IMR-90 (cell line): Measurements from ENCODE around the gene SPDEF. TPM values are rescaled to one million over a fixed set of nuclear protein-coding genes. Genes with fewer than 3 reads are reported as not detected.

Experiments
- ATAC-seq: fragments of 200-7000 bp; cut with Tn5 transposase; 2 replicates; pipeline ENCODE4 v1.9.1; 2020; ENCODE audit warnings: low read depth, mild to moderate bottlenecking, moderate library complexity
- BruUV-seq: library from RNA; stranded (reverse); fragments of 400-500 nt; replicated peaks from 2 replicates; lab custom pipeline; 2021; lab: Mats Ljungman, UMichigan
- CTCF ChIA-PET: fragments of 300-600 bp; formaldehyde crosslinking; extraction: SDS; loops from one replicate; lab custom pipeline; 2021; ENCODE audit warnings: antibody characterized with exemption; lab: Yijun Ruan, JAX
- POLR2A ChIA-PET: fragments of 300-600 bp; sonication (Branson Sonifier 250); formaldehyde crosslinking; loops from one replicate; lab custom pipeline; 2022; ENCODE audit warnings: antibody characterized with exemption; ENCODE audit not compliant: unreplicated experiment; lab: Charles Lee
- DNase-seq: peaks from one replicate; pipeline ENCODE4 v3.0.0; 2013
- H2AFZ ChIP-seq: replicated peaks from 2 replicates; pipeline ENCODE3; 2013; ENCODE audit warnings: low read length, mild to moderate bottlenecking; ENCODE audit not compliant: poor library complexity
- H2AK5ac ChIP-seq: 2 replicates; pipeline ENCODE4 v1.6.1; 2013; ENCODE audit warnings: low read depth, low read length, inconsistent platforms
- H2AK9ac ChIP-seq: replicated peaks from 2 replicates; pipeline ENCODE3; 2013; ENCODE audit warnings: mild to moderate bottlenecking, low read depth, low read length, moderate library complexity; ENCODE audit not compliant: poor library complexity
- H2BK120ac ChIP-seq: 2 replicates; pipeline ENCODE4 v1.6.1; 2013; ENCODE audit warnings: low read depth, low read length, inconsistent platforms
- H2BK15ac ChIP-seq: 3 replicates; pipeline ENCODE4 v1.6.1; 2013; ENCODE audit warnings: low read depth, low read length, inconsistent platforms
- H2BK20ac ChIP-seq: 2 replicates; pipeline ENCODE4 v1.6.1; 2013; ENCODE audit warnings: low read depth, mild to moderate bottlenecking, inconsistent platforms, low read length, moderate library complexity
- H2BK5ac ChIP-seq: 2 replicates; pipeline ENCODE4 v1.6.1; 2013; ENCODE audit warnings: mild to moderate bottlenecking, low read depth, low read length, inconsistent platforms; ENCODE audit not compliant: poor library complexity, severe bottlenecking
- H3K14ac ChIP-seq: replicated peaks from 2 replicates; pipeline ENCODE4 v1.6.1; 2013; ENCODE audit warnings: low read depth, low read length, inconsistent platforms
- H3K18ac ChIP-seq: 2 replicates; pipeline ENCODE4 v1.6.1; 2013; ENCODE audit warnings: low read depth, low read length, control low read depth
- H3K23ac ChIP-seq: 2 replicates; pipeline ENCODE4 v1.6.1; 2013; ENCODE audit warnings: low read depth, low read length, inconsistent platforms
- H3K27ac ChIP-seq: 2 replicates; pipeline ENCODE4 v1.5.1; 2013; ENCODE audit warnings: mild to moderate bottlenecking, control low read depth, low read length; ENCODE audit not compliant: insufficient read depth
- H3K27me3 ChIP-seq: 2 replicates; pipeline ENCODE4 v1.6.1; 2013; ENCODE audit warnings: low read length; ENCODE audit not compliant: control insufficient read depth, insufficient read depth
- H3K36me3 ChIP-seq: 2 replicates; pipeline ENCODE4 v1.6.1; 2013; ENCODE audit warnings: low read length, mixed read lengths; ENCODE audit not compliant: control insufficient read depth, insufficient read depth
- H3K4ac ChIP-seq: 2 replicates; pipeline ENCODE4 v1.6.1; 2013; ENCODE audit warnings: low read depth, low read length, inconsistent platforms
- H3K4me1 ChIP-seq: 2 replicates; pipeline ENCODE4 v1.6.1; 2013; ENCODE audit warnings: low read length, mixed read lengths; ENCODE audit not compliant: control insufficient read depth, insufficient read depth
- H3K4me2 ChIP-seq: 2 replicates; pipeline ENCODE4 v1.6.1; 2013; ENCODE audit warnings: low read depth, mild to moderate bottlenecking, control low read depth, low read length, moderate library complexity
- H3K4me3 ChIP-seq: 2 replicates; pipeline ENCODE4 v1.5.1; 2013; ENCODE audit warnings: low read depth, mild to moderate bottlenecking, control low read depth, low read length, moderate library complexity; ENCODE audit not compliant: insufficient read depth
- H3K56ac ChIP-seq: 2 replicates; pipeline ENCODE4 v1.6.1; 2013; ENCODE audit warnings: low read length, inconsistent platforms; ENCODE audit not compliant: insufficient read depth; ENCODE audit errors: extremely low read depth
- H3K79me1 ChIP-seq, 2 experiments: 2 replicates each; pipeline ENCODE4 v1.6.1; 2013; ENCODE audit warnings: low read length in 2 of 2, inconsistent platforms in 1 of 2, low read depth in 1 of 2
- H3K9ac ChIP-seq: 2 replicates; pipeline ENCODE4 v1.6.1; 2013; ENCODE audit warnings: low read depth, low read length, control low read depth
- H3K9me1 ChIP-seq: 2 replicates; pipeline ENCODE4 v1.6.1; 2013; ENCODE audit warnings: low read length, inconsistent platforms; ENCODE audit not compliant: insufficient read depth
- H3K9me3 ChIP-seq: 2 replicates; pipeline ENCODE4 v1.6.1; 2013; ENCODE audit warnings: low read length; ENCODE audit not compliant: control insufficient read depth, insufficient read depth
- H4K20me1 ChIP-seq: 2 replicates; pipeline ENCODE4 v1.6.1; 2013; ENCODE audit warnings: low read length, inconsistent platforms; ENCODE audit not compliant: insufficient read depth
- H4K5ac ChIP-seq: 2 replicates; pipeline ENCODE4 v1.6.1; 2013; ENCODE audit warnings: mild to moderate bottlenecking, low read depth, low read length, control low read depth
- H4K8ac ChIP-seq, 2 experiments: 2 replicates each; pipeline ENCODE4 v1.6.1; 2013; ENCODE audit warnings: low read depth in 2 of 2, low read length in 2 of 2, control low read depth in 1 of 2, inconsistent platforms in 1 of 2
- H4K91ac ChIP-seq: 2 replicates; pipeline ENCODE4 v1.6.1; 2013; ENCODE audit warnings: low read depth, low read length, inconsistent platforms; ENCODE audit not compliant: insufficient read depth
- BHLHE40 ChIP-seq: fragments of 150-350 bp; IDR thresholded peaks from 2 replicates; pipeline ENCODE4 v1.6.1; 2016; ENCODE audit warnings: mild to moderate bottlenecking, low read depth, low read length
- CEBPB ChIP-seq: IDR thresholded peaks from 2 replicates; pipeline ENCODE4 v1.6.1; 2012; ENCODE audit warnings: low read depth, low read length, improper control_type of control experiment
- CHD1 ChIP-seq: IDR thresholded peaks from 2 replicates; pipeline ENCODE4 v1.6.1; 2012; ENCODE audit warnings: low read depth, low read length, improper control_type of control experiment
- ELK1 ChIP-seq: fragments of 150-350 bp; IDR thresholded peaks from 2 replicates; pipeline ENCODE4 v1.6.1; 2016; ENCODE audit warnings: low read depth, mild to moderate bottlenecking, low read length, moderate library complexity, borderline replicate concordance
- FOS ChIP-seq: fragments of 150-350 bp; IDR thresholded peaks from 2 replicates; pipeline ENCODE4 v1.6.1; 2016; ENCODE audit warnings: low read depth, low read length
- MAFK ChIP-seq: IDR thresholded peaks from 2 replicates; pipeline ENCODE4 v1.6.1; 2012; ENCODE audit warnings: low read depth, low read length, improper control_type of control experiment
- MAZ ChIP-seq: IDR thresholded peaks from 2 replicates; pipeline ENCODE4 v1.6.1; 2012; ENCODE audit warnings: low read depth, mild to moderate bottlenecking, low read length, improper control_type of control experiment, moderate library complexity, borderline replicate concordance
- MXI1 ChIP-seq: IDR thresholded peaks from 2 replicates; pipeline ENCODE4 v1.6.1; 2012; ENCODE audit warnings: low read depth, mild to moderate bottlenecking, low read length, moderate library complexity, borderline replicate concordance
- NFE2L2 ChIP-seq: fragments of 150-350 bp; IDR thresholded peaks from 2 replicates; pipeline ENCODE4 v1.6.1; 2016; ENCODE audit warnings: low read depth, mild to moderate bottlenecking, low read length
- POLR2A ChIP-seq: IDR thresholded peaks from 2 replicates; pipeline ENCODE4 v1.6.1; 2012; ENCODE audit warnings: mild to moderate bottlenecking, low read depth, low read length
- RAD21 ChIP-seq: IDR thresholded peaks from 2 replicates; pipeline ENCODE4 v1.6.1; 2012; ENCODE audit warnings: low read length, improper control_type of control experiment
- RCOR1 ChIP-seq: IDR thresholded peaks from 2 replicates; pipeline ENCODE4 v1.6.1; 2012; ENCODE audit warnings: mild to moderate bottlenecking, low read length, improper control_type of control experiment; ENCODE audit not compliant: insufficient replicate concordance
- RFX5 ChIP-seq: IDR thresholded peaks from 2 replicates; pipeline ENCODE4 v1.8.0; 2012; ENCODE audit warnings: low read depth, mild to moderate bottlenecking, low read length, moderate library complexity
- SMC3 ChIP-seq: fragments of 150-350 bp; IDR thresholded peaks from 2 replicates; pipeline ENCODE4 v1.6.1; 2016; ENCODE audit warnings: low read depth, mild to moderate bottlenecking, antibody characterized with exemption, low read length, moderate library complexity
- WGBS, 2 experiments: methylation state at CpG; one replicate each; pipeline versions ENCODE4 v1.1.5 to v1.1.7; 2013; ENCODE audit warnings: missing lambda C conversion rate in 2 of 2; ENCODE audit not compliant: insufficient read length in 1 of 2; ENCODE audit errors: extremely low coverage in 2 of 2; 5-methylcytosine and 5-hydroxymethylcytosine counted together
- dilution Hi-C: fragments of 300-500 bp; cut with HindIII; formaldehyde crosslinking; loops from one replicate; pipeline ENCODE4 v1.14.3; 2018; ENCODE audit warnings: low sequenced_read_pairs; ENCODE audit not compliant: unreplicated experiment
- in situ Hi-C: fragments of 300-500 bp; cut with MboI; formaldehyde crosslinking; loops from 3 replicates; pipeline ENCODE4 v1.14.3; 2019; ENCODE audit warnings: low sequenced_read_pairs, inconsistent platforms, mixed read lengths
- intact Hi-C: fragments of 100-400 bp; cut with micrococcal nuclease; formaldehyde crosslinking; loops from 2 replicates; pipeline ENCODE4 v1.10.0; 2022
- polyA plus RNA-seq, 3 experiments: library from polyadenylated mRNA; depleted of rRNA; stranded (reverse); fragments of >200 nt; gene quantifications; 2 replicates each; pipeline ENCODE4 v1.2.3, GENCODE V29; 2012; ENCODE audit warnings: low replicate concordance in 1 of 3
- total RNA-seq: library from RNA; depleted of rRNA; stranded (reverse); fragments of >200 nt; gene quantifications from 2 replicates; pipeline ENCODE4 v1.2.3, GENCODE V29; 2012
- TF ChIP-seq, protein P1 (sequence below): conservative IDR thresholded peaks from 2 replicates; pipeline ENCODE4 v1.5.1; 2012; ENCODE audit warnings: mild to moderate bottlenecking, low read depth, low read length, improper control_type of control experiment
- TF ChIP-seq, protein P2 (sequence below): fragments of 150-350 bp; IDR thresholded peaks from 2 replicates; pipeline ENCODE4 v1.6.1; 2017; ENCODE audit warnings: mild to moderate bottlenecking, antibody characterized with exemption, low read length, low read depth

The SPDEF gene
- total and polyA plus RNA-seq, 2 of the 4 experiments (the other 2 are of a cell fraction) = 0.05 TPM; not detected in 1

GRCh38 chr6:34553146-34553545 lies 3.0 kb downstream of the SPDEF start:
- no peak overlapping the region for H3K14ac ChIP-seq
- H3K27ac ChIP-seq = no peak overlapping the region
- H4K8ac ChIP-seq = no peak overlapping the region
- H2BK20ac ChIP-seq = no peak overlapping the region
- no peaks in the 10 kb centered on the region for H3K36me3 ChIP-seq
- no peaks in the 10 kb centered on the region for H3K4me1 ChIP-seq
- no peak overlapping the region for H2AK5ac ChIP-seq
- no peak overlapping the region for H3K4ac ChIP-seq
- H4K91ac ChIP-seq = no peak overlapping the region
- H3K56ac ChIP-seq = no peak overlapping the region
- H2AK9ac ChIP-seq = no peak overlapping the region
- ChIA-PET POLR2A (no interaction called here), CTCF (no interaction called here)
- peaks cover 1% of the 10 kb centered on the region; the same call in 1 of the 2 replicates for H3K9me3 ChIP-seq
- no peaks in the 10 kb centered on the region for H3K9me1 ChIP-seq
- no peak overlapping the region for H3K23ac ChIP-seq
- ATAC-seq = no peak
- H4K5ac ChIP-seq = no peak overlapping the region
- H3K4me2 ChIP-seq = no peak overlapping the region
- H2BK15ac ChIP-seq = no peak overlapping the region
- no peak for DNase-seq
- dilution Hi-C loops = no loop called here
- H3K9ac ChIP-seq = no peak overlapping the region
- TF ChIP-seq CEBPB = no peak
- no peak for TF ChIP-seq RCOR1
- no peak for TF ChIP-seq ELK1
- no peak for TF ChIP-seq RAD21
- TF ChIP-seq, protein P1, sequence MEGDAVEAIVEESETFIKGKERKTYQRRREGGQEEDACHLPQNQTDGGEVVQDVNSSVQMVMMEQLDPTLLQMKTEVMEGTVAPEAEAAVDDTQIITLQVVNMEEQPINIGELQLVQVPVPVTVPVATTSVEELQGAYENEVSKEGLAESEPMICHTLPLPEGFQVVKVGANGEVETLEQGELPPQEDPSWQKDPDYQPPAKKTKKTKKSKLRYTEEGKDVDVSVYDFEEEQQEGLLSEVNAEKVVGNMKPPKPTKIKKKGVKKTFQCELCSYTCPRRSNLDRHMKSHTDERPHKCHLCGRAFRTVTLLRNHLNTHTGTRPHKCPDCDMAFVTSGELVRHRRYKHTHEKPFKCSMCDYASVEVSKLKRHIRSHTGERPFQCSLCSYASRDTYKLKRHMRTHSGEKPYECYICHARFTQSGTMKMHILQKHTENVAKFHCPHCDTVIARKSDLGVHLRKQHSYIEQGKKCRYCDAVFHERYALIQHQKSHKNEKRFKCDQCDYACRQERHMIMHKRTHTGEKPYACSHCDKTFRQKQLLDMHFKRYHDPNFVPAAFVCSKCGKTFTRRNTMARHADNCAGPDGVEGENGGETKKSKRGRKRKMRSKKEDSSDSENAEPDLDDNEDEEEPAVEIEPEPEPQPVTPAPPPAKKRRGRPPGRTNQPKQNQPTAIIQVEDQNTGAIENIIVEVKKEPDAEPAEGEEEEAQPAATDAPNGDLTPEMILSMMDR = no peak
- TF ChIP-seq CHD1 = no peak
- TF ChIP-seq, protein P2, sequence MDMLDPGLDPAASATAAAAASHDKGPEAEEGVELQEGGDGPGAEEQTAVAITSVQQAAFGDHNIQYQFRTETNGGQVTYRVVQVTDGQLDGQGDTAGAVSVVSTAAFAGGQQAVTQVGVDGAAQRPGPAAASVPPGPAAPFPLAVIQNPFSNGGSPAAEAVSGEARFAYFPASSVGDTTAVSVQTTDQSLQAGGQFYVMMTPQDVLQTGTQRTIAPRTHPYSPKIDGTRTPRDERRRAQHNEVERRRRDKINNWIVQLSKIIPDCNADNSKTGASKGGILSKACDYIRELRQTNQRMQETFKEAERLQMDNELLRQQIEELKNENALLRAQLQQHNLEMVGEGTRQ = no peak
- no peak for TF ChIP-seq NFE2L2
- no peak for TF ChIP-seq RFX5
- TF ChIP-seq FOS = no peak
- TF ChIP-seq MAFK = no peak
- no peak for TF ChIP-seq MAZ
- TF ChIP-seq BHLHE40 = no peak
- no peak for TF ChIP-seq POLR2A
- no peak for TF ChIP-seq SMC3
- TF ChIP-seq MXI1 = no peak
- H3K18ac ChIP-seq = no peak overlapping the region
- intact Hi-C loops = no loop called here
- no TSS peak for BruUV-seq
- no peak overlapping the region for H2BK120ac ChIP-seq
- peaks cover 26% of the 10 kb centered on the region for H3K27me3 ChIP-seq
- in situ Hi-C loops = no loop called here
- no peaks in the 10 kb centered on the region for H3K79me1 ChIP-seq
- no peak overlapping the region for H2BK5ac ChIP-seq
- H4K20me1 ChIP-seq = no peaks in the 10 kb centered on the region
- no CpG with 5 or more reads among the region's 4 CpGs for WGBS, 2 experiments
- H2AFZ ChIP-seq = no peak overlapping the region
- H3K4me3 ChIP-seq = no peak overlapping the region
